H7 (cell line): Measurements from ENCODE around the gene ZCCHC7. TPM values are rescaled to one million over a fixed set of nuclear protein-coding genes. Genes with fewer than 3 reads are reported as not detected.

Experiments used
- DNase-seq: peaks from one replicate; pipeline ENCODE4 v3.0.0; 2012
- H3K27me3 ChIP-seq: 2 replicates; pipeline ENCODE4 v1.6.0; 2011; ENCODE audit warnings: mild to moderate bottlenecking, low read length; ENCODE audit not compliant: control insufficient read depth, insufficient read depth
- H3K36me3 ChIP-seq: replicated peaks from 2 replicates; pipeline ENCODE4 v1.5.1; 2011; ENCODE audit warnings: low read length; ENCODE audit not compliant: control insufficient read depth, insufficient read depth
- H3K4me3 ChIP-seq: 2 replicates; pipeline ENCODE4 v1.5.1; 2011; ENCODE audit warnings: low read depth, mild to moderate bottlenecking, control low read depth, low read length, moderate library complexity; ENCODE audit not compliant: insufficient read depth
- total RNA-seq: library from RNA; depleted of rRNA; stranded (reverse); fragments of >200 nt; shearing (Covaris generic); gene quantifications from 2 replicates; pipeline ENCODE4 v1.2.3, GENCODE V29; 2014

ZCCHC7 gene
- total RNA-seq, 1 experiment from 2014 or later, result 20.5 TPM

- DNase-seq, result no peak
- no peaks in the 10 kb centered on the region for H3K27me3 ChIP-seq
- H3K36me3 ChIP-seq, result no peaks in the 10 kb centered on the region
- no peak overlapping the region for H3K4me3 ChIP-seq
Observed at GRCh38 chr9:37311938-37312708, 191.7 kb downstream of the ZCCHC7 start.

DNA sequence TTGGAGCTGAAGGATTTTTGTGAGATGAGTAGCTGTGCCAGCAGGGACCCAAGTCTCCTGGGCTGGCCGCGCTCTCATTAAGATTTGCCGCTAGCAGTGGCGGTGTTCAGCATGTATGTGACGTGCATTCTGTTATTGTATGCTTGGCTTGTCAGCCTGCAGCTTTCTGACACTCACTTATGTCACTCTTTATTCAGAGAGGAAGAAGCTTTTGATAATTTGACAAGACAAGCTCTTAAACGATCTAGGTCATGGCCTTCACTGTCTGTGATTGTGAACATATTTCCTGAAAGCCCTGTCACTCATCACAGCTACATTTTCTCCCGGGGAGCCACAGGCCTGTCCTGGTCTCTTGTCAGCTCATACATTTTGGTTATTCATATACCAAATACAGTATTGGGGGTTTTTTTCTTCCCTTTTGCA, 203.9 kb downstream of the ZCCHC7 start:
- Histone ChIP-seq H3K36me3 (no peaks in the 10 kb centered on the region), H3K27me3 (no peaks in the 10 kb centered on the region), H3K4me3 (no peak overlapping the region)
- DNase-seq, result no peak

GRCh38 chr9:37324691-37325490, 204.5 kb downstream of the ZCCHC7 start:
- DNase-seq, result peak; percentile 2
- Histone ChIP-seq H3K27me3 (no peaks in the 10 kb centered on the region), H3K36me3 (no peaks in the 10 kb centered on the region), H3K4me3 (no peak overlapping the region)

DNA sequence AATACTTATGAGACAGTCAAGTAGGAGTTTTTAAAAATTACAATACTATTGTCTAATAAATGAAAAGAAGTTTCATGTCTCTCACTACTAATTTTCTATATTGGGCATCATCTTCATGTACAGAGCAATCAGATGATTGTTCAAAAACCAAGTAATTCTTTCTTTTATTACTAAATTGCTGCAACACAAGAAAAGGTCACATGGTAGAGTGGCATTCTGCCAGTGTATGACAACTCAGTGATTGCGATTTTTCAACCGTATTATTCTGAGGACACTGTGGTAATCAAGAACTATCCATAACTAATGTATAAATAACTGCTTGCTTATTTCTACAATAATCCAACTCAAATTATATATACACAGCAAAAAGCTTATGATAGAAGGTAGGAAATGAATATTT, 205.4 kb downstream of the ZCCHC7 start:
- Histone ChIP-seq H3K36me3 (no peaks in the 10 kb centered on the region), H3K4me3 (no peak overlapping the region), H3K27me3 (no peaks in the 10 kb centered on the region)
- DNase-seq, result no peak

DNA sequence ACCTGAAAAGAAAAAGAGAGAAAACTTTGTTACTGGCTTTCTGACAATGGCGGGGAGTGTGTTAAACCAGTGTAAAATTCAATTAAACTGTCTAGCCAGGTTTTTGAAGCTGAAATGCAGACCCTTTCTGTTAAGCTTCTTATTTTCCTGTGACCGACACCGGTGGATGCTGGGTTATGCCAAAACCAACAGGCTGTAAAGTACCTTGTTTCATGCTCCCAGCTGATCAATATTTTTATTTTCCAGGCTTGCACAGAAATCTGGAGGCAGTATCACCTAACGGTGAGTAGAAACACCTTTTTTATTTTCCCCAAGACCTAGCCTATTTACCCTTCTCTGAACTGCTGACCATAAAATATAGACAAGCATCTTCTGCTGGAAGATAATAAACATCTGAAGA, 207.2 kb downstream of the ZCCHC7 start:
- DNase-seq, result no peak
- Histone ChIP-seq H3K27me3 (no peaks in the 10 kb centered on the region), H3K4me3 (no peak overlapping the region), H3K36me3 (no peaks in the 10 kb centered on the region)

DNA sequence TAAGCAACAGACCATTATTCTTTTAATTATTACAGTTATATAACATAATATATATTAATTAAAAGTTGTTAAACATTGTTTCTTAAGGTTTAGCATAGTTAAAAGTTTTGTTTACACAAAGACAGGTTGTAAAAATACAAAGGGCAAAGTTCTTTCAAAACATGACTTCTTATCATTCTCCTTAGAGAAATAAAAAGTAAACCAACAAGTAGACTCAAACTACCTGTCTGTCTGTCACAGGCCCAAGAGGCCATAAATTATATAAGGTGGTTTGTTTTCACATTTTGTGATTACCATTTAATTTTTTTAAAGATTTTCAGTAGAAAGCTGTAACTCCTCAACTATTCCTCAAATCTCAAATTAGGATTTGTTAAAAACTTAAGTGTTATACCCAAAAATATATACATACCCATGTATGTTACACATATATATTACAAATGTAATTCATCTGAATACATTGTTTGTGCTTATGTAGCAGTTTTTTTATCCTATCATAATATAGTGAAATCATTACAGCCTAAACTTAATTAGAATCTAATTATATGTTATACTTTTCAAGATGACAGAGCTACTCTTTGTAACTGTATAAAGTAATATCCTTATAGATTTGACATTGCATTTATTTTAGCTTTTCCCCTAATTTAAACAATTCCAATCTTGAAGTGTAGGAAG, 208.3 kb downstream of the ZCCHC7 start:
- no peaks in the 10 kb centered on the region for H3K36me3 ChIP-seq
- H3K27me3 ChIP-seq, result no peaks in the 10 kb centered on the region

DNA sequence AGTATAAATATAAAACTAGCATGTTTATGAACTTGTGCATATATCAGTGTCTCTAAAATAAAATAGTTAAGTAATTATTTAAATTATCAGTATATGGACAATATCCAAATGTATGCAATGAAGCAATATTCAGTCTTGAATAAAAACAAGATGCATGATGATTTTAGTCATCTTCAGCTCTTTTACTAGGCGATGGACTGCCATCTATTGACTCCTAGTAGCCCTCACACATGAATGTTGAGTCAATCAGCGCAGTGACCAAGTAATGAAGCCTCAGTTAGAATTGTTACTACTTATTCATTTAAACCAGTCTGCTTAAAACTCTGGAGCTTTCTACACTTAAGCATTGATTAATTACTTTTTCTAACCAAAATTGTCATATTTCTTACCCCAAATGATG, 209.2 kb downstream of the ZCCHC7 start:
- Histone ChIP-seq H3K4me3 (no peak overlapping the region), H3K27me3 (no peaks in the 10 kb centered on the region), H3K36me3 (no peaks in the 10 kb centered on the region)
- DNase-seq, result no peak

More for the DNA sequence above, 208.3 kb downstream of the ZCCHC7 start:
- DNase-seq, result no peak
- H3K4me3 ChIP-seq, result no peak overlapping the region

- no peak overlapping the region for H3K4me3 ChIP-seq
- H3K27me3 ChIP-seq, result no peaks in the 10 kb centered on the region
- no peak for DNase-seq
- H3K36me3 ChIP-seq, result no peaks in the 10 kb centered on the region
Observed at GRCh38 chr9:37331871-37332270, 211.5 kb downstream of the ZCCHC7 start.

DNA sequence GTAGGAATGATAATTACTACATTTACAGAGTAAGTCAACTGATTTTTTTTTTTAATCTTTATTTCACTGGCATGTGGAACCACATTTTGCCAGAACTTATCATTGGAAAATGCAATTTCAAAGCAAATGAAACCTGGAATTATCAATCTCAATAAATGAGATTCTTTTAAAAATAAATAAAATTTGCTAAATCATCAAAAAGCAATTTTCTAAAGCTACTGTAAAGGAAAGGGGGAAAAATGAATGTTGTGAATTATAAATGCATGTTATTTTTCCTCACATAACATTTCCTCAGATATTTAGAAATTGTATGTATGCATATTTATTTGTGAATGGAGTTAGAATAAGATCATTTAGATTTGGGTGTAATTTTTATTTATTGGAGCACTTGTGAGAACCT, 212.2 kb downstream of the ZCCHC7 start:
- Histone ChIP-seq H3K4me3 (no peak overlapping the region), H3K27me3 (no peaks in the 10 kb centered on the region), H3K36me3 (no peaks in the 10 kb centered on the region)
- DNase-seq, result no peak

DNA sequence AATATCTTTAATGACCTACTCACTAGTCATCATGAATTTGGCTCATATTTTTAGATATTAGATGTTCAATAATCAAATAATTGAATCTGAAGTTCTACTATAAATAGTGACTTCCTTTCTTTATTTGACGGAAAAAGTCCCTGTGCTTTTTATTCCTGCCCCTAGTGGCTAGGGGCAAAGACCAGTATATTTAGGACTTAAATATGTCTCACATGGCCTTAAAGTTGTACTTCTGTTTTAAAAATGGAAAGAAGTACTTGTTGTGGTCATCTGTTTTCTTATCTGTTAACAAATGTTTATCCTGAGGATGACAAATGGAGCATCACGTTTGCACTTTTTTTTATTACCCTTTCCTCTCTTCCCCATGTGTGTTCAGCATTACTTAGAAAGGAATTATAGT, 212.9 kb downstream of the ZCCHC7 start:
- Histone ChIP-seq H3K36me3 (no peaks in the 10 kb centered on the region), H3K4me3 (no peak overlapping the region), H3K27me3 (no peaks in the 10 kb centered on the region)
- DNase-seq, result no peak

GRCh38 chr9:37335238-37335637, 214.9 kb downstream of the ZCCHC7 start:
- Histone ChIP-seq H3K36me3 (no peaks in the 10 kb centered on the region), H3K4me3 (no peak overlapping the region), H3K27me3 (no peaks in the 10 kb centered on the region)
- no peak for DNase-seq

DNA sequence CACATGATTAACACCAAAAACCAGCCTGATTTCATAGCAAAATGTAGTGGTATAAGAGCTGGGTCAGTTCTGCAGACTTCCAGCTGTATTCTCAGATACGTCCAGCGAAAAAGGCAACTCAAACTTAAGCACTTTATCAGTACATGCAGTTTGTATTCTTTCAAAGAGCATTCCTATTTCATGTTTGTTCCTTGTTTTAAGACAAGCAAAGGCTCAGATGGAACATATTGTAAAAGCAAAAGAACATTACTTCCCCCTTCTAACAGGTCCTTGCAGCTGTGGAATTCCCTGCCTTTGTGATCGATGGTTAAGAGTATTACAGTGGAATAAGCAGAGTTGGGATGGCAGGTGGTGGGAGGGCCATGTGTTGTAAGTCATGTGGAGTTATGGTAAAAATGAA, 215.8 kb downstream of the ZCCHC7 start:
- DNase-seq, result no peak
- Histone ChIP-seq H3K27me3 (no peaks in the 10 kb centered on the region), H3K4me3 (no peak overlapping the region), H3K36me3 (no peaks in the 10 kb centered on the region)

- Histone ChIP-seq H3K4me3 (no peak overlapping the region), H3K27me3 (no peaks in the 10 kb centered on the region), H3K36me3 (no peaks in the 10 kb centered on the region)
- no peak for DNase-seq
Observed at GRCh38 chr9:37337301-37337890, 217.0 kb downstream of the ZCCHC7 start.

DNA sequence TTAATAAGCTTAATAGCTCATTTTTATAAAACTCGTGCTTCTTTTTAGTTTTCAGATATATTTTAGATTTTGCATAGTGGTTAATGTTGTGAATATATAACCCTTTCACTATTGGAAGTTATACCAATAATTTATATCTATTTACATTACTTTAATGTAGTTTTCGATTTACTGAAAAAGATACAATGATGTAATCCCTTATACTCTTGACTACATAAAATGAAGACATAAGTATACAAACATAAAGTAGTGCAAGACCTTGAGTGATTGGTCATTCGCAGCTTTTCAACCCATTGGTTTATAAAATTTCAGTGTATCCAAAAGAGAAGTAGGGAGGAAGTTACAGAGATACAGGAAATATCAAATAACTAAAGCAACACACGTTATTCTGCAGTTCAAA, 217.8 kb downstream of the ZCCHC7 start:
- Histone ChIP-seq H3K4me3 (no peak overlapping the region), H3K27me3 (no peaks in the 10 kb centered on the region), H3K36me3 (no peaks in the 10 kb centered on the region)
- no peak for DNase-seq
